ENCODE measurements around the gene TMEM38B. TPM values are rescaled to one million over a fixed set of nuclear protein-coding genes. Genes with fewer than 3 reads are reported as not detected.

The TMEM38B gene
- total and polyA plus RNA-seq, 2 of the 8 experiments (the other 6 are each of a cell fraction or from before 2014, with no cell fraction given) = 10.6 to 12.4 TPM

DNA sequence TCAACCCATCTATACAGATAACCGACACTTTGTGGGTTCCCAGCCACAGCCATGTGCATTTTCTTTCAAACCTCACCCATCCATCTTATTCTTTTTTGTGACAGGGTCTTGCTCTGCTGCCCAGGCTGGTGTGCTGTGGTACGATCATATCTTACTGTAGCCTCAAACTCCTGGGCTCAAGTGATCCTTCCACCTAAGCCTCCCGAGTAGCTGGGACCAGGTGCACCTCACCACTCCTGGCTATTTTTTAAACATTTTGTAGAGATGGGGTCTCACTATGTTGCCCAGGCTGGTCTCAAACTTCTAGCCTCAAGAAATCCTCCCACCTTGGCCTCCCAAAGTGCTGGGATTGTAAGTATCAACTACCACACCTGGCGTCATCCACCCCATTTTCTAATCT lies 7.4 kb upstream of the TMEM38B start (continued):
- TF ChIP-seq, protein P1, sequence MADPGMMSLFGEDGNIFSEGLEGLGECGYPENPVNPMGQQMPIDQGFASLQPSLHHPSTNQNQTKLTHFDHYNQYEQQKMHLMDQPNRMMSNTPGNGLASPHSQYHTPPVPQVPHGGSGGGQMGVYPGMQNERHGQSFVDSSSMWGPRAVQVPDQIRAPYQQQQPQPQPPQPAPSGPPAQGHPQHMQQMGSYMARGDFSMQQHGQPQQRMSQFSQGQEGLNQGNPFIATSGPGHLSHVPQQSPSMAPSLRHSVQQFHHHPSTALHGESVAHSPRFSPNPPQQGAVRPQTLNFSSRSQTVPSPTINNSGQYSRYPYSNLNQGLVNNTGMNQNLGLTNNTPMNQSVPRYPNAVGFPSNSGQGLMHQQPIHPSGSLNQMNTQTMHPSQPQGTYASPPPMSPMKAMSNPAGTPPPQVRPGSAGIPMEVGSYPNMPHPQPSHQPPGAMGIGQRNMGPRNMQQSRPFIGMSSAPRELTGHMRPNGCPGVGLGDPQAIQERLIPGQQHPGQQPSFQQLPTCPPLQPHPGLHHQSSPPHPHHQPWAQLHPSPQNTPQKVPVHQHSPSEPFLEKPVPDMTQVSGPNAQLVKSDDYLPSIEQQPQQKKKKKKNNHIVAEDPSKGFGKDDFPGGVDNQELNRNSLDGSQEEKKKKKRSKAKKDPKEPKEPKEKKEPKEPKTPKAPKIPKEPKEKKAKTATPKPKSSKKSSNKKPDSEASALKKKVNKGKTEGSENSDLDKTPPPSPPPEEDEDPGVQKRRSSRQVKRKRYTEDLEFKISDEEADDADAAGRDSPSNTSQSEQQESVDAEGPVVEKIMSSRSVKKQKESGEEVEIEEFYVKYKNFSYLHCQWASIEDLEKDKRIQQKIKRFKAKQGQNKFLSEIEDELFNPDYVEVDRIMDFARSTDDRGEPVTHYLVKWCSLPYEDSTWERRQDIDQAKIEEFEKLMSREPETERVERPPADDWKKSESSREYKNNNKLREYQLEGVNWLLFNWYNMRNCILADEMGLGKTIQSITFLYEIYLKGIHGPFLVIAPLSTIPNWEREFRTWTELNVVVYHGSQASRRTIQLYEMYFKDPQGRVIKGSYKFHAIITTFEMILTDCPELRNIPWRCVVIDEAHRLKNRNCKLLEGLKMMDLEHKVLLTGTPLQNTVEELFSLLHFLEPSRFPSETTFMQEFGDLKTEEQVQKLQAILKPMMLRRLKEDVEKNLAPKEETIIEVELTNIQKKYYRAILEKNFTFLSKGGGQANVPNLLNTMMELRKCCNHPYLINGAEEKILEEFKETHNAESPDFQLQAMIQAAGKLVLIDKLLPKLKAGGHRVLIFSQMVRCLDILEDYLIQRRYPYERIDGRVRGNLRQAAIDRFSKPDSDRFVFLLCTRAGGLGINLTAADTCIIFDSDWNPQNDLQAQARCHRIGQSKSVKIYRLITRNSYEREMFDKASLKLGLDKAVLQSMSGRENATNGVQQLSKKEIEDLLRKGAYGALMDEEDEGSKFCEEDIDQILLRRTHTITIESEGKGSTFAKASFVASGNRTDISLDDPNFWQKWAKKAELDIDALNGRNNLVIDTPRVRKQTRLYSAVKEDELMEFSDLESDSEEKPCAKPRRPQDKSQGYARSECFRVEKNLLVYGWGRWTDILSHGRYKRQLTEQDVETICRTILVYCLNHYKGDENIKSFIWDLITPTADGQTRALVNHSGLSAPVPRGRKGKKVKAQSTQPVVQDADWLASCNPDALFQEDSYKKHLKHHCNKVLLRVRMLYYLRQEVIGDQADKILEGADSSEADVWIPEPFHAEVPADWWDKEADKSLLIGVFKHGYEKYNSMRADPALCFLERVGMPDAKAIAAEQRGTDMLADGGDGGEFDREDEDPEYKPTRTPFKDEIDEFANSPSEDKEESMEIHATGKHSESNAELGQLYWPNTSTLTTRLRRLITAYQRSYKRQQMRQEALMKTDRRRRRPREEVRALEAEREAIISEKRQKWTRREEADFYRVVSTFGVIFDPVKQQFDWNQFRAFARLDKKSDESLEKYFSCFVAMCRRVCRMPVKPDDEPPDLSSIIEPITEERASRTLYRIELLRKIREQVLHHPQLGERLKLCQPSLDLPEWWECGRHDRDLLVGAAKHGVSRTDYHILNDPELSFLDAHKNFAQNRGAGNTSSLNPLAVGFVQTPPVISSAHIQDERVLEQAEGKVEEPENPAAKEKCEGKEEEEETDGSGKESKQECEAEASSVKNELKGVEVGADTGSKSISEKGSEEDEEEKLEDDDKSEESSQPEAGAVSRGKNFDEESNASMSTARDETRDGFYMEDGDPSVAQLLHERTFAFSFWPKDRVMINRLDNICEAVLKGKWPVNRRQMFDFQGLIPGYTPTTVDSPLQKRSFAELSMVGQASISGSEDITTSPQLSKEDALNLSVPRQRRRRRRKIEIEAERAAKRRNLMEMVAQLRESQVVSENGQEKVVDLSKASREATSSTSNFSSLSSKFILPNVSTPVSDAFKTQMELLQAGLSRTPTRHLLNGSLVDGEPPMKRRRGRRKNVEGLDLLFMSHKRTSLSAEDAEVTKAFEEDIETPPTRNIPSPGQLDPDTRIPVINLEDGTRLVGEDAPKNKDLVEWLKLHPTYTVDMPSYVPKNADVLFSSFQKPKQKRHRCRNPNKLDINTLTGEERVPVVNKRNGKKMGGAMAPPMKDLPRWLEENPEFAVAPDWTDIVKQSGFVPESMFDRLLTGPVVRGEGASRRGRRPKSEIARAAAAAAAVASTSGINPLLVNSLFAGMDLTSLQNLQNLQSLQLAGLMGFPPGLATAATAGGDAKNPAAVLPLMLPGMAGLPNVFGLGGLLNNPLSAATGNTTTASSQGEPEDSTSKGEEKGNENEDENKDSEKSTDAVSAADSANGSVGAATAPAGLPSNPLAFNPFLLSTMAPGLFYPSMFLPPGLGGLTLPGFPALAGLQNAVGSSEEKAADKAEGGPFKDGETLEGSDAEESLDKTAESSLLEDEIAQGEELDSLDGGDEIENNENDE (IDR thresholded peaks at IDR 0.05; ENCODE audit: insufficient replicate concordance, low read length) = no peak
- TF ChIP-seq CHD1 (IDR thresholded peaks at IDR 0.05; ENCODE audit: low read depth, low read length) (no peak), GTF2F1 (IDR thresholded peaks at IDR 0.05; ENCODE audit: borderline replicate concordance, low read depth, low read length) (no peak), TAF1 (IDR thresholded peaks at IDR 0.05; ENCODE audit: low read depth, low read length) (no peak), TBP (IDR thresholded peaks at IDR 0.05; ENCODE audit: low read depth, low read length) (no peak), KDM4A (IDR thresholded peaks at IDR 0.05; ENCODE audit: low read depth, low read length, severe bottlenecking) (no peak), SUZ12 (IDR thresholded peaks at IDR 0.05; ENCODE audit: low read length) (no peak), ZNF274 (IDR thresholded peaks at IDR 0.05; ENCODE audit: borderline replicate concordance, extremely low read depth, low read length) (no peak)
- TF ChIP-seq, protein P2, sequence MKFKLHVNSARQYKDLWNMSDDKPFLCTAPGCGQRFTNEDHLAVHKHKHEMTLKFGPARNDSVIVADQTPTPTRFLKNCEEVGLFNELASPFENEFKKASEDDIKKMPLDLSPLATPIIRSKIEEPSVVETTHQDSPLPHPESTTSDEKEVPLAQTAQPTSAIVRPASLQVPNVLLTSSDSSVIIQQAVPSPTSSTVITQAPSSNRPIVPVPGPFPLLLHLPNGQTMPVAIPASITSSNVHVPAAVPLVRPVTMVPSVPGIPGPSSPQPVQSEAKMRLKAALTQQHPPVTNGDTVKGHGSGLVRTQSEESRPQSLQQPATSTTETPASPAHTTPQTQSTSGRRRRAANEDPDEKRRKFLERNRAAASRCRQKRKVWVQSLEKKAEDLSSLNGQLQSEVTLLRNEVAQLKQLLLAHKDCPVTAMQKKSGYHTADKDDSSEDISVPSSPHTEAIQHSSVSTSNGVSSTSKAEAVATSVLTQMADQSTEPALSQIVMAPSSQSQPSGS (IDR thresholded peaks at IDR 0.05; ENCODE audit: low read length) = no peak
